ENCODE measurements around the gene BCL7C.

Gene BCL7C

DNA sequence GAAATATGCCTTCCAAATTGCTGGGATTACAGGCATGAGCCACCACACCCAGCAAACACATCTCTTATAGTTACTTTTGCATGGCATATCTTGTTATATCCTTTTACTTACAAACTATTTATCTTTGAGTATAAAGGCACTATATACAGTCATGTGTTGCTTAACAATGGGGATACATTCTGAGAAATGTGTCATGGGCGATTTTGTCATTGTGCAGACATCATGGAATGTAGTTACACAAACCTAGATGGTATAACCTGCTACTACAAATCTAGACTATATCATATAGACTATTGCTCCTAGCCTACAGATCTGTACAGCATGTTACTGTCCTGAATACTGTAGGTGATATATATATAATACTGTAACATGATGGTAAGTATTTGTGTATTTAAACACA, 43.6 kb downstream of the BCL7C start:
- no peaks in the 10 kb centered on the region for H3K36me3 ChIP-seq (ENCODE audit: insufficient read depth, low read length)
- no peak overlapping the region for H2AFZ ChIP-seq (ENCODE audit: low read length)
- TF ChIP-seq, protein P1, sequence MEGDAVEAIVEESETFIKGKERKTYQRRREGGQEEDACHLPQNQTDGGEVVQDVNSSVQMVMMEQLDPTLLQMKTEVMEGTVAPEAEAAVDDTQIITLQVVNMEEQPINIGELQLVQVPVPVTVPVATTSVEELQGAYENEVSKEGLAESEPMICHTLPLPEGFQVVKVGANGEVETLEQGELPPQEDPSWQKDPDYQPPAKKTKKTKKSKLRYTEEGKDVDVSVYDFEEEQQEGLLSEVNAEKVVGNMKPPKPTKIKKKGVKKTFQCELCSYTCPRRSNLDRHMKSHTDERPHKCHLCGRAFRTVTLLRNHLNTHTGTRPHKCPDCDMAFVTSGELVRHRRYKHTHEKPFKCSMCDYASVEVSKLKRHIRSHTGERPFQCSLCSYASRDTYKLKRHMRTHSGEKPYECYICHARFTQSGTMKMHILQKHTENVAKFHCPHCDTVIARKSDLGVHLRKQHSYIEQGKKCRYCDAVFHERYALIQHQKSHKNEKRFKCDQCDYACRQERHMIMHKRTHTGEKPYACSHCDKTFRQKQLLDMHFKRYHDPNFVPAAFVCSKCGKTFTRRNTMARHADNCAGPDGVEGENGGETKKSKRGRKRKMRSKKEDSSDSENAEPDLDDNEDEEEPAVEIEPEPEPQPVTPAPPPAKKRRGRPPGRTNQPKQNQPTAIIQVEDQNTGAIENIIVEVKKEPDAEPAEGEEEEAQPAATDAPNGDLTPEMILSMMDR (conservative IDR thresholded peaks at IDR 0.05; ENCODE audit: low read length), result no peak
- TF ChIP-seq EZH2phosphoT487 (IDR thresholded peaks at IDR 0.05; ENCODE audit: borderline replicate concordance), result no peak

DNA sequence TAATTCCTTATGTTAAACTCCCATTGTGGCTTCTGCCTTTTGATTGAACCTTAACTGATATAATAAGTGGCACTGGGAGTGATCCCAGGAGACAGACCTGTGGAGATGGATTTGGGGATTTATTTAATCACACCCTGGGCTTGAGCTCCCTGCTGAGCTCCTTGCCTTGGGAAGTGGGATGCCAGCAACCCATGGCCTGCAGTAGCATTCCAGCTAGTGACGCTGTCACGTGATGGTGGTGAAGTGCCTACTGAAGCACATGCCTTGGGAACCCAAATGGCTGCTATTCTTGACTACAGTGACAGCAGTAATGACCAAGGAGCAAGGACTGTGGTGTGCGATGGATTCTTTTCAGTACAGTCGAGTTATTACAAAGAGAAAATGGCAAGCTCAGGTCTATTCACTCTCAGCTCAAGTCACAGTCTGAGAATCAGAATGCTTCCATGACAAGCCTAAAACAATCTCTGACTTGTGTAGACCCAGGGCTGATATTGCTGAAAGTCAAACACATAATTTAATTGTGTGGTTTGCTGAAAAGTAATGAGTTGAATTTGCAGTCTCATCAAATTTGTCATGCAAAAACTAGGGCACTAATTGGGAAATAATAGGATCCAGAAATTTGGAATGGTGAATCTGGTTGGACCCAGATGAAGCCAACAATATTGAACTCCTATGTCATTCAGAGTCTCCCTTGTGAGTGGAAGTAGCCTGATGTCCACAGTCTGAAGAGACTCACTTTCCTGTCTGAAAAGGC, 47.1 kb downstream of the BCL7C start:
- peaks cover 4% of the 10 kb centered on the region for H3K4me1 ChIP-seq (ENCODE audit: insufficient read depth, low read length, poor library complexity, severe bottlenecking)
- no peaks in the 10 kb centered on the region for H3K79me2 ChIP-seq (ENCODE audit: insufficient read depth, low read length)
- no peak overlapping the region for H3K9ac ChIP-seq (ENCODE audit: low read depth, low read length, poor library complexity, severe bottlenecking)
- TF ChIP-seq, protein P1 (conservative IDR thresholded peaks at IDR 0.05; ENCODE audit: low read length), result no peak
- no peak for TF ChIP-seq EZH2phosphoT487 (IDR thresholded peaks at IDR 0.05; ENCODE audit: borderline replicate concordance)
- no peaks in the 10 kb centered on the region for H3K27me3 ChIP-seq (ENCODE audit: insufficient read depth, low read length, poor library complexity, severe bottlenecking)
- H3F3A ChIP-seq (ENCODE audit: low read depth), result no peaks in the 10 kb centered on the region
- no peaks in the 10 kb centered on the region for H3K9me2 ChIP-seq (replicated peaks; ENCODE audit: low read depth, low read length)
- no peaks in the 10 kb centered on the region for H3K9me3 ChIP-seq (ENCODE audit: insufficient read depth, low read depth, low read length)
- no peak overlapping the region for H2AFZ ChIP-seq (ENCODE audit: low read length)
- H3K4me3 ChIP-seq (ENCODE audit: low read length, poor library complexity, severe bottlenecking), result no peak overlapping the region
- H4K20me1 ChIP-seq (ENCODE audit: insufficient read depth, low read length, poor library complexity, severe bottlenecking), result no peaks in the 10 kb centered on the region
- no peaks in the 10 kb centered on the region for H3K36me3 ChIP-seq (ENCODE audit: insufficient read depth, low read length)
- H3K4me2 ChIP-seq (ENCODE audit: low read depth, low read length, poor library complexity, severe bottlenecking), result no peak overlapping the region

More for the DNA sequence above, 43.6 kb downstream of the BCL7C start:
- Histone ChIP-seq H3K79me2 (ENCODE audit: insufficient read depth, low read length) (no peaks in the 10 kb centered on the region), H3K9me2 (replicated peaks; ENCODE audit: low read depth, low read length) (no peaks in the 10 kb centered on the region), H3F3A (ENCODE audit: low read depth) (no peaks in the 10 kb centered on the region), H3K9me3 (ENCODE audit: insufficient read depth, low read depth, low read length) (no peaks in the 10 kb centered on the region), H3K27me3 (ENCODE audit: insufficient read depth, low read length, poor library complexity, severe bottlenecking) (no peaks in the 10 kb centered on the region), H3K4me2 (ENCODE audit: low read depth, low read length, poor library complexity, severe bottlenecking) (no peak overlapping the region), H3K4me3 (ENCODE audit: low read length, poor library complexity, severe bottlenecking) (no peak overlapping the region), H3K9ac (ENCODE audit: low read depth, low read length, poor library complexity, severe bottlenecking) (no peak overlapping the region), H4K20me1 (ENCODE audit: insufficient read depth, low read length, poor library complexity, severe bottlenecking) (no peaks in the 10 kb centered on the region), H3K4me1 (ENCODE audit: insufficient read depth, low read length, poor library complexity, severe bottlenecking) (no peaks in the 10 kb centered on the region)

DNA sequence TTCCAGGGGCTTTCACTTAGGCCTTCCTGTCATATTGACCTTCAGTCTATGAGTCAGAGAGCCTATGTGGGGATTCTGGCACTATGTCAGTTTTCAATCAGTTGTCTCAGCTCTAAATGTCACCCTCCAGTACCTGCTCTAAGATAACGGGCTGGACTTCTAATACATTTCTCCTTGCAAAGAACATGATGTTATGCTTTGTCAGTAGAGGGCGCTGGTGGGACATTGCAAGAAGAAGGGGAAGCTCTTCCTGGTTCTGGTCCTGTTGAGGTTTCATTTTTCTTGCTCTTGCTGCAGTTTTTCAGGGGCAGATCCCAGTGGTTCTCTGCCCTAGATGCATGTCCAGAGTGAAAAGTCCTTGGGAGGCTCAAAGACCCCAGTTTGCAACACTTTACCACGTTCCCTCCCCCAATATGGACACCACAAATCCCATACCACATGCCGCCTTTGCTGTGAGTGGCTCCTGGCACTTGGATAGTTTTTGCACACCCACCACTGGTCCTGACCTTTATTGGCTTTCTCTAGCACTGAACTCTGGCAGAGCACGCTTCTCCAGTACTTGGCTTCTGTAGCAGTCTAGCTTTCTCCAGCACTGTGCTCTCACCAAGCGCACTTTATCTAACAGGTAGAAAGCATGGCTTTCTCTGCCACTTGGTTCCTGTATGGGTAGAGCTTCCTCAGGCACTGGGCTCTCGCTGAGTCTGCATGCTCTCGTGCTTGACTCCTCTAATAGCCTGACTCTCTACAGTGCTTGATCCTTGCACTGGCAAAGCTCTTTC, 49.0 kb downstream of the BCL7C start:
- Histone ChIP-seq H3K36me3 (ENCODE audit: insufficient read depth, low read length) (no peaks in the 10 kb centered on the region), H3K4me1 (ENCODE audit: insufficient read depth, low read length, poor library complexity, severe bottlenecking) (peaks cover 4% of the 10 kb centered on the region), H3K27me3 (ENCODE audit: insufficient read depth, low read length, poor library complexity, severe bottlenecking) (no peaks in the 10 kb centered on the region), H3K9ac (ENCODE audit: low read depth, low read length, poor library complexity, severe bottlenecking) (peak overlapping the region; percentile 36), H3K9me3 (ENCODE audit: insufficient read depth, low read depth, low read length) (no peaks in the 10 kb centered on the region), H3K4me3 (ENCODE audit: low read length, poor library complexity, severe bottlenecking) (peak overlapping the region; percentile 27), H3K9me2 (replicated peaks; ENCODE audit: low read depth, low read length) (no peaks in the 10 kb centered on the region), H2AFZ (ENCODE audit: low read length) (peak overlapping the region; percentile 97), H4K20me1 (ENCODE audit: insufficient read depth, low read length, poor library complexity, severe bottlenecking) (no peaks in the 10 kb centered on the region), H3F3A (ENCODE audit: low read depth) (no peaks in the 10 kb centered on the region), H3K4me2 (ENCODE audit: low read depth, low read length, poor library complexity, severe bottlenecking) (peak overlapping the region; percentile 57), H3K79me2 (ENCODE audit: insufficient read depth, low read length) (no peaks in the 10 kb centered on the region)
- TF ChIP-seq, protein P1 (conservative IDR thresholded peaks at IDR 0.05; ENCODE audit: low read length), result peak; percentile 96
- no peak for TF ChIP-seq EZH2phosphoT487 (IDR thresholded peaks at IDR 0.05; ENCODE audit: borderline replicate concordance)

Measured in Loucy (cell line).